Measurements from ENCODE around the gene AP1G2. TPM values are rescaled to one million over a fixed set of nuclear protein-coding genes. Genes with fewer than 3 reads are reported as not detected.

Gene AP1G2
- total and polyA plus RNA-seq, 2 of the 13 experiments (the other 11 are each of a cell fraction or from before 2014, with no cell fraction given): 96.9 to 611 TPM

DNA sequence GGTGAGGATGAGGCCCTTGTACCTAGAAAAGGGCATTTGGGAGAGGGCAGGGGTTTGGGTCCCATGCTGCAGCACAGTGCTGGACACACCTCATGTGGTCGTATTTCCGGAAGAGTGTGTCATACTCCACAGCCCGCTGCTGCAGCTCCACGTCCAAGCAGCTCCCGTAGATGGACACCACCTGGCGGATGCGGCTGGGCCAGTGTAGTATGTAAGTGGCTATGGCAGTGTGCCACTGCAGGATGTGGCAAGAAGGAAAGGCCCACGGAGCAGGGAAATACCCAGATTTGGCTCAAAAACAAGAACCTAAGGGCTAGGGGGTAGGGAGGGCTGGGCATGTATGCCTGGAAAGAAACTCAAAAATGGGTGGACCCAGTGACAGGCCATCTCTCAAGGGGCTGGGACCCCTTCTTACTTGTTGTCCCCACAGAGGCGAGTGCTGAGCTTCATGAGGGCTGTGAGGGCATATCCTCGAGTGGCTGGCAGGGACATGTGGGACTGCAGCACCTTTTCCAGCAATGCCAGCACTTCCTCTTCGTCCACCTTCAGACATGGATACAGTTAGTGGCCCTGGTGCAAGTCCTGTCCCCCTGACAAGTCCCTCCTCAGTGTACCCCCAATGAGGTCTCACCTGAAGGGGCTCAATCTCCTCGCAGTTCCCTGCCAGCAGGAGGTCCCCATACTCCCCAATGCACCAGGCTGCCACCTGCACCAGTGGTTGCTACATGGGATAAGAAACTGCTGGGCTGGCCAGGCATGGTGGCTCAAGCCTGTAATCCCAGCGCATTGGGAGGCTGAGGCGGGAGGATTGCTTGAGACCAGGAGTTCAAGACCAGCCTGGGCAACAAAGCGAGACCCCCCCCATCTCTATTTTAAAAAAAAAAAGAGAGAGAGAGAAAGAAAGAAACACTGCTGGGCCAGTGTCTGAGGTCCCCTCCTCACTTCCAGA is 5.4 kb downstream of the AP1G2 start (continued):
- TF ChIP-seq, protein P1, sequence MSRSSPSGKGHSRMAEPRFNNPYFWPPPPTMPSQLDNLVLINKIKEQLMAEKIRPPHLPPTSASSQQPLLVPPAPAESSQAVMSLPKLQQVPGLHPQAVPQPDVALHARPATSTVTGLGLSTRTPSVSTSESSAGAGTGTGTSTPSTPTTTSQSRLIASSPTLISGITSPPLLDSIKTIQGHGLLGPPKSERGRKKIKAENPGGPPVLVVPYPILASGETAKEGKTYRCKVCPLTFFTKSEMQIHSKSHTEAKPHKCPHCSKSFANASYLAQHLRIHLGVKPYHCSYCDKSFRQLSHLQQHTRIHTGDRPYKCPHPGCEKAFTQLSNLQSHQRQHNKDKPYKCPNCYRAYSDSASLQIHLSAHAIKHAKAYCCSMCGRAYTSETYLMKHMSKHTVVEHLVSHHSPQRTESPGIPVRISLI (CRISPR knock-in tag; IDR thresholded peaks at IDR 0.05; ENCODE audit: borderline replicate concordance): no peak
- TF ChIP-seq SMC3 (IDR thresholded peaks at IDR 0.05; ENCODE audit: low read length): no peak
- TF ChIP-seq MBD4 (IDR thresholded peaks at IDR 0.05; ENCODE audit: borderline replicate concordance, low read length): no peak
- TF ChIP-seq ZNF883 (CRISPR knock-in tag; IDR thresholded peaks at IDR 0.05; ENCODE audit: not compliant biosample characterization): peak; percentile 52
- no peak for TF ChIP-seq HNRNPL (IDR thresholded peaks at IDR 0.05; ENCODE audit: low read depth, low read length)
- TF ChIP-seq, protein P2, sequence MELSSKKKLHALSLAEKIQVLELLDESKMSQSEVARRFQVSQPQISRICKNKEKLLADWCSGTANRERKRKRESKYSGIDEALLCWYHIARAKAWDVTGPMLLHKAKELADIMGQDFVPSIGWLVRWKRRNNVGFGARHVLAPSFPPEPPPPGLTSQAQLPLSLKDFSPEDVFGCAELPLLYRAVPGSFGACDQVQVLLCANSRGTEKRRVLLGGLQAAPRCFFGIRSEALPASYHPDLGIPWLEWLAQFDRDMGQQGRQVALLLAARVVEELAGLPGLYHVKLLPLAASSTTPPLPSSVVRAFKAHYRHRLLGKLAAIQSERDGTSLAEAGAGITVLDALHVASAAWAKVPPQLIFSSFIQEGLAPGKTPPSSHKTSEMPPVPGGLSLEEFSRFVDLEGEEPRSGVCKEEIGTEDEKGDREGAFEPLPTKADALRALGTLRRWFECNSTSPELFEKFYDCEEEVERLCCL (CRISPR knock-in tag; IDR thresholded peaks at IDR 0.05; ENCODE audit: borderline replicate concordance): no peak
- TF ChIP-seq, protein P3, sequence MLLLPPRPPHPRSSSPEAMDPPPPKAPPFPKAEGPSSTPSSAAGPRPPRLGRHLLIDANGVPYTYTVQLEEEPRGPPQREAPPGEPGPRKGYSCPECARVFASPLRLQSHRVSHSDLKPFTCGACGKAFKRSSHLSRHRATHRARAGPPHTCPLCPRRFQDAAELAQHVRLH (CRISPR knock-in tag; IDR thresholded peaks at IDR 0.05; ENCODE audit: borderline replicate concordance, low read depth): no peak
- TF ChIP-seq, protein P4, sequence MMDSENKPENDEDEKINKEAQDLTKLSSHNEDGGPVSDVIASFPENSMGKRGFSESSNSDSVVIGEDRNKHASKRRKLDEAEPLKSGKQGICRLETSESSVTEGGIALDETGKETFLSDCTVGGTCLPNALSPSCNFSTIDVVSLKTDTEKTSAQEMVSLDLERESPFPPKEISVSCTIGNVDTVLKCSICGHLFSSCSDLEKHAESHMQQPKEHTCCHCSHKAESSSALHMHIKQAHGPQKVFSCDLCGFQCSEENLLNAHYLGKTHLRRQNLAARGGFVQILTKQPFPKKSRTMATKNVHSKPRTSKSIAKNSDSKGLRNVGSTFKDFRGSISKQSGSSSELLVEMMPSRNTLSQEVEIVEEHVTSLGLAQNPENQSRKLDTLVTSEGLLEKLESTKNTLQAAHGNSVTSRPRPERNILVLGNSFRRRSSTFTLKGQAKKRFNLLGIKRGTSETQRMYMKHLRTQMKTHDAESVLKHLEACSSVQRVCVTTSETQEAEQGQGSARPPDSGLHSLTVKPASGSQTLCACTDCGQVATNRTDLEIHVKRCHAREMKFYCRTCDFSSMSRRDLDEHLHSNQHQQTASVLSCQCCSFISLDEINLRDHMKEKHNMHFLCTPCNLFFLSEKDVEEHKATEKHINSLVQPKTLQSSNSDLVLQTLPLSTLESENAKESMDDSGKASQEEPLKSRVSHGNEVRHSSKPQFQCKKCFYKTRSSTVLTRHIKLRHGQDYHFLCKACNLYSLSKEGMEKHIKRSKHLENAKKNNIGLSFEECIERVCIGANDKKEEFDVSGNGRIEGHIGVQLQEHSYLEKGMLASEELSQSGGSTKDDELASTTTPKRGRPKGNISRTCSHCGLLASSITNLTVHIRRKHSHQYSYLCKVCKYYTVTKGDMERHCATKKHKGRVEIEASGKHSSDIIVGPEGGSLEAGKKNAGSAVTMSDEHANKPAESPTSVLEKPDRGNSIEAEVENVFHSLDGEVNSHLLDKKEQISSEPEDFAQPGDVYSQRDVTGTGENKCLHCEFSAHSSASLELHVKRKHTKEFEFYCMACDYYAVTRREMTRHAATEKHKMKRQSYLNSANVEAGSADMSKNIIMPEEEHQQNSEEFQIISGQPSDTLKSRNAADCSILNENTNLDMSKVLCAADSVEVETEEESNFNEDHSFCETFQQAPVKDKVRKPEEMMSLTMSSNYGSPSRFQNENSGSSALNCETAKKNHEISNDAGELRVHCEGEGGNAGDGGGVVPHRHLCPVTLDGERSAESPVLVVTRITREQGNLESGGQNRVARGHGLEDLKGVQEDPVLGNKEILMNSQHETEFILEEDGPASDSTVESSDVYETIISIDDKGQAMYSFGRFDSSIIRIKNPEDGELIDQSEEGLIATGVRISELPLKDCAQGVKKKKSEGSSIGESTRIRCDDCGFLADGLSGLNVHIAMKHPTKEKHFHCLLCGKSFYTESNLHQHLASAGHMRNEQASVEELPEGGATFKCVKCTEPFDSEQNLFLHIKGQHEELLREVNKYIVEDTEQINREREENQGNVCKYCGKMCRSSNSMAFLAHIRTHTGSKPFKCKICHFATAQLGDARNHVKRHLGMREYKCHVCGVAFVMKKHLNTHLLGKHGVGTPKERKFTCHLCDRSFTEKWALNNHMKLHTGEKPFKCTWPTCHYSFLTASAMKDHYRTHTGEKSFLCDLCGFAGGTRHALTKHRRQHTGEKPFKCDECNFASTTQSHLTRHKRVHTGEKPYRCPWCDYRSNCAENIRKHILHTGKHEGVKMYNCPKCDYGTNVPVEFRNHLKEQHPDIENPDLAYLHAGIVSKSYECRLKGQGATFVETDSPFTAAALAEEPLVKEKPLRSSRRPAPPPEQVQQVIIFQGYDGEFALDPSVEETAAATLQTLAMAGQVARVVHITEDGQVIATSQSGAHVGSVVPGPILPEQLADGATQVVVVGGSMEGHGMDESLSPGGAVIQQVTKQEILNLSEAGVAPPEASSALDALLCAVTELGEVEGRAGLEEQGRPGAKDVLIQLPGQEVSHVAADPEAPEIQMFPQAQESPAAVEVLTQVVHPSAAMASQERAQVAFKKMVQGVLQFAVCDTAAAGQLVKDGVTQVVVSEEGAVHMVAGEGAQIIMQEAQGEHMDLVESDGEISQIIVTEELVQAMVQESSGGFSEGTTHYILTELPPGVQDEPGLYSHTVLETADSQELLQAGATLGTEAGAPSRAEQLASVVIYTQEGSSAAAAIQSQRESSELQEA (CRISPR knock-in tag; IDR thresholded peaks at IDR 0.05; ENCODE audit: not compliant biosample characterization): no peak
